ENCODE results near the gene CDH24.

GRCh38 chr14:23043754-23044153, 13.6 kb downstream of the CDH24 start:
- no peak for TF ChIP-seq CTCF (conservative IDR thresholded peaks at IDR 0.05; ENCODE audit: low read depth, low read length)
- TF ChIP-seq EZH2phosphoT487 (IDR thresholded peaks at IDR 0.05; ENCODE audit: borderline replicate concordance, low read length), result no peak
- no peak for TF ChIP-seq EZH2 (IDR thresholded peaks at IDR 0.05; ENCODE audit: low read length, unreplicated experiment)

All from PC-3 (cell line).